K562 (cell line): ENCODE data around the gene SOAT1. TPM values are rescaled to one million over a fixed set of nuclear protein-coding genes. Genes with fewer than 3 reads are reported as not detected.
A peak's percentile ranks its signal among the peaks of the same experiment; 100 is the strongest.

Source experiments
- ATF3 ChIP-seq, 2 experiments: fragments of 450-650 bp in 1 of 2; sonication (generic) in 1 of 2; formaldehyde crosslinking in 1 of 2; IDR thresholded peaks in 1 of 2; conservative IDR thresholded peaks in 1 of 2; 2 replicates each; pipeline versions ENCODE4 v1.6.1 to v1.8.1; 2016 to 2023; ENCODE audit warnings: mild to moderate bottlenecking in 2 of 2, moderate library complexity in 2 of 2, inconsistent platforms in 1 of 2, missing genetic modification reagents in 1 of 2
- BDP1 ChIP-seq: IDR thresholded peaks from 3 replicates; pipeline ENCODE4 v1.6.1; 2011; ENCODE audit not compliant: insufficient read length, insufficient read depth
- CBFA2T3 ChIP-seq: fragments of 450-650 bp; IDR thresholded peaks from 2 replicates; pipeline ENCODE4 v1.6.1; 2017
- CBX2 ChIP-seq: fragments of 200-600 bp; sonication (generic); IDR thresholded peaks from one replicate; pipeline ENCODE4 v1.6.1; 2012; ENCODE audit warnings: mild to moderate bottlenecking, low read length, inconsistent platforms; ENCODE audit not compliant: insufficient read depth, poor library complexity, severe bottlenecking
- FIP1L1 ChIP-seq: fragments of 200-400 bp; formaldehyde crosslinking; IDR thresholded peaks from 2 replicates; pipeline ENCODE4 v1.6.1; 2018; ENCODE audit warnings: mild to moderate bottlenecking, low read depth, low read length; ENCODE audit not compliant: poor library complexity, severe bottlenecking
- HIVEP1 ChIP-seq: fragments of 250-450 bp; sonication (Bioruptor Pico); IDR thresholded peaks from 2 replicates; pipeline ENCODE4 v1.4.0; 2020; ENCODE audit warnings: mild to moderate bottlenecking
- KLF6 ChIP-seq: fragments of 250-450 bp; sonication (Bioruptor Pico); IDR thresholded peaks from 2 replicates; pipeline ENCODE4 v1.4.0; 2020; ENCODE audit warnings: mild to moderate bottlenecking, moderate library complexity, borderline replicate concordance
- LEF1 ChIP-seq: fragments of 450-650 bp; IDR thresholded peaks from 2 replicates; pipeline ENCODE4 v1.6.1; 2016; ENCODE audit warnings: mild to moderate bottlenecking
- RFX7 ChIP-seq: fragments of 250-450 bp; sonication (Bioruptor Pico); IDR thresholded peaks from 2 replicates; pipeline ENCODE4 v1.5.1; 2021; ENCODE audit warnings: mild to moderate bottlenecking
- SAFB ChIP-seq: fragments of 200-400 bp; formaldehyde crosslinking; IDR thresholded peaks from 2 replicates; pipeline ENCODE4 v1.6.1; 2017; ENCODE audit warnings: low read depth, low read length, borderline replicate concordance
- SAP30 ChIP-seq: fragments of 200-600 bp; sonication (generic); IDR thresholded peaks from 2 replicates; pipeline ENCODE4 v1.6.1; 2012; ENCODE audit warnings: borderline replicate concordance, low read depth, mild to moderate bottlenecking, moderate library complexity, low read length, control low read depth, inconsistent platforms; ENCODE audit not compliant: insufficient read depth, poor library complexity, severe bottlenecking
- SP1 ChIP-seq: sonication (generic); formaldehyde crosslinking; IDR thresholded peaks from 2 replicates; pipeline ENCODE4 v1.8.1; 2022; ENCODE audit warnings: mild to moderate bottlenecking, missing genetic modification reagents
- SRF ChIP-seq, 2 experiments: fragments of 250-450, 450-650 bp in 1 of 2; sonication (Bioruptor Pico) in 1 of 2; sonication (generic) in 1 of 2; formaldehyde crosslinking; IDR thresholded peaks; 2 replicates each; pipeline versions ENCODE4 v1.5.0 to v1.5.1; 2020 to 2022; ENCODE audit warnings: mild to moderate bottlenecking in 1 of 2, missing genetic modification reagents in 1 of 2
- SRSF7 ChIP-seq: fragments of 200-400 bp; formaldehyde crosslinking; optimal IDR thresholded peaks from 2 replicates; pipeline ENCODE3; 2017; ENCODE audit warnings: mild to moderate bottlenecking, low read depth, low read length
- TGIF2 ChIP-seq: sonication (generic); formaldehyde crosslinking; IDR thresholded peaks from 2 replicates; pipeline ENCODE4 v1.8.1; 2022; ENCODE audit warnings: mild to moderate bottlenecking, missing genetic modification reagents, moderate library complexity
- THRAP3 ChIP-seq: fragments of 450-650 bp; IDR thresholded peaks from 2 replicates; pipeline ENCODE4 v1.6.1; 2016; ENCODE audit warnings: mild to moderate bottlenecking, inconsistent platforms, borderline replicate concordance
- ZNF121 ChIP-seq: sonication (generic); formaldehyde crosslinking; conservative IDR thresholded peaks from 2 replicates; pipeline ENCODE4 v1.8.0; 2022; ENCODE audit warnings: missing genetic modification reagents
- ZNF57 ChIP-seq: fragments of 450-650 bp; formaldehyde crosslinking; IDR thresholded peaks from 2 replicates; pipeline ENCODE4 v1.4.0; 2020; ENCODE audit warnings: mild to moderate bottlenecking, moderate library complexity
- ZNF592 ChIP-seq: fragments of 450-650 bp; IDR thresholded peaks from 2 replicates; pipeline ENCODE4 v1.6.1; 2017; ENCODE audit warnings: antibody characterized with exemption, mild to moderate bottlenecking
- polyA plus RNA-seq, 8 experiments: library from polyadenylated mRNA; depleted of rRNA in 4 of 8; stranded (reverse) in 5 of 8; unstranded in 3 of 8; fragments of >200 nt; fragmentation: Nextera tagmentation in 2 of 8; fragmentation: Illumina TruSeq in 1 of 8; extraction: Ambion mirVana in 2 of 8; extraction: Trizol in 1 of 8; gene quantifications; 2 replicates each; pipeline versions ENCODE4 v1.2.1 to v1.2.3, GENCODE V29; 2011 to 2014; ENCODE audit warnings: inconsistent platforms in 1 of 8, missing spikeins in 1 of 8
- total RNA-seq, 7 experiments: library from RNA; depleted of rRNA in 6 of 7; stranded (reverse); fragments of >200 nt in 6 of 7; fragmentation: Illumina TruSeq in 2 of 7; extraction: Trizol in 2 of 7; gene quantifications; 2 replicates each; pipeline versions ENCODE4 v1.2.1 to v1.2.3, GENCODE V29; 2011 to 2021; ENCODE audit warnings: low replicate concordance in 1 of 7
- TF ChIP-seq, protein P1 (sequence below): fragments of 250-450 bp; sonication (Bioruptor Pico); IDR thresholded peaks from 2 replicates; pipeline ENCODE4 v1.5.0; 2020; ENCODE audit warnings: mild to moderate bottlenecking

Gene SOAT1
- total and polyA plus RNA-seq, 9 of the 15 experiments (the other 6 are each of a cell fraction or from before 2014, with no cell fraction given): 5.5 to 29.1 (median 17.3) TPM

DNA sequence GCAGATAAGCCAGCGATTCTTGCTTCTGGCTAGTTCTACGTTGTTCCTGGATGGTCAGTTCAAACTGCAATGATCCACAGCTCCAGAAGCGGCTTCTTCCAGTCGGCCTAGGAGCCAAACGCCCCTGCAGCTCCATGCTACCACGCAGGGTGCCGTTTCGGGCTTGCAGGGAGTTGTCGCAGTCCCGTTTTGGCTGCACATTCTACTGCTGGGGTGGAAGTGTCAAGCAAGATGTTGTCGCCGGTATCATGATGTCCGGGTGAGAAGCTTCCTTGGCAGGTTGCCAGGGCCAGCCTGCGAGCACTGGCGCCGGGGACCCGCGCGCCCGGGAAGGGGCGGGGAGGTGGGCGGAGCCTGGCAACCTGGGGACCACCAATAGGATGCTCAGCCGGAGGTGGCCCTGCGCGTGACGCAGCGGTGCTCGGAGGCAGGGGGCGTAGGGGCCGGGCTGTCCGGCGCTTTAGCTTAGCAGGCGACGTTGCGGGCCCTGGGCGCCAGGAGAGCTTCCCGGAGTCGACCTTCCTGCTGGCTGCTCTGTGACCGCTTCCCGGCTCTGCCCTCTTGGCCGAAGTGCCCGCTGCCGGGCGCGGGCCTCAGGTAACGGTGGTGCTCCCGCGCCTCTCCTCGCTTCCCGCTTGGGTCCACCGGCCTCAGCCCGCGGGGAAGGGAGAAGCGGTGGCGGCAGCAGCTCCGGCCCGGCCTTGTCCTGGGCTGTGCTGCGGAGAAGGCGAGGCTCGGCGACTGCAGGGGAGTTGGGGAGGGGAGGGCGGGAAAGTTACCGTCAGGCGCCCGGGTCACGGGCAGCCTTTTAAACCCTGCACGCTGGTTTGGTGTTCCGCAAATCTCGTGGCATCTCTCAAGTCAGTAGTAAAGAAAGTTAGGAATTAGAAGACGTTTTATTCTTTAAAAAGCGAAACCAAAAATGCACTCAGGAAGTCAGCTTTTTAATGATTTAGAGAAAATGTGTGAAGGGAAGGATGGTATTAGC lies at the start of gene SOAT1 (continued):
- no peak for TF ChIP-seq ATF3 (IDR thresholded peaks at IDR 0.05)
- no peak; the same call in 1 of the 2 replicates for TF ChIP-seq ATF3 (CRISPR knock-in tag; conservative IDR thresholded peaks at IDR 0.05)
- no peak for TF ChIP-seq ZNF57 (CRISPR knock-in tag)
- no peak for TF ChIP-seq SRSF7
- TF ChIP-seq SRF (CRISPR knock-in tag; IDR thresholded peaks at IDR 0.05): peak in 1 of 2 experiments; percentile 64; a peak in 2 of 4 replicates
- no peak for TF ChIP-seq HIVEP1
- TF ChIP-seq, protein P1, sequence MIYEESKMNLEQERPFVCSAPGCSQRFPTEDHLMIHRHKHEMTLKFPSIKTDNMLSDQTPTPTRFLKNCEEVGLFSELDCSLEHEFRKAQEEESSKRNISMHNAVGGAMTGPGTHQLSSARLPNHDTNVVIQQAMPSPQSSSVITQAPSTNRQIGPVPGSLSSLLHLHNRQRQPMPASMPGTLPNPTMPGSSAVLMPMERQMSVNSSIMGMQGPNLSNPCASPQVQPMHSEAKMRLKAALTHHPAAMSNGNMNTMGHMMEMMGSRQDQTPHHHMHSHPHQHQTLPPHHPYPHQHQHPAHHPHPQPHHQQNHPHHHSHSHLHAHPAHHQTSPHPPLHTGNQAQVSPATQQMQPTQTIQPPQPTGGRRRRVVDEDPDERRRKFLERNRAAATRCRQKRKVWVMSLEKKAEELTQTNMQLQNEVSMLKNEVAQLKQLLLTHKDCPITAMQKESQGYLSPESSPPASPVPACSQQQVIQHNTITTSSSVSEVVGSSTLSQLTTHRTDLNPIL (CRISPR knock-in tag): no peak
- no peak for TF ChIP-seq THRAP3
- TF ChIP-seq BDP1: no peak
- TF ChIP-seq SP1: peak; percentile 84
- peak; percentile 36; the same call in 1 of the 2 replicates for TF ChIP-seq LEF1
- no peak for TF ChIP-seq ZNF592
- TF ChIP-seq CBFA2T3: peak; percentile 38
- peak; percentile 31 for TF ChIP-seq SAP30
- peak; percentile 47 for TF ChIP-seq FIP1L1
- TF ChIP-seq TGIF2 (CRISPR knock-in tag): peak; percentile 88; the same call in 1 of the 2 replicates
- no peak for TF ChIP-seq CBX2
- TF ChIP-seq KLF6 (CRISPR knock-in tag): peak; percentile 30; the same call in 1 of the 2 replicates
- TF ChIP-seq SAFB: no peak
- no peak for TF ChIP-seq ZNF121
- TF ChIP-seq RFX7 (CRISPR knock-in tag): no peak
